Measurements from ENCODE around the gene MRPL36.
A peak's percentile ranks its signal among the peaks of the same experiment; 100 is the strongest.
"Not testable (repeated sequence)": the region's sequence is repeated elsewhere in the genome, so short reads cannot be mapped to it uniquely, and the experiment has no call there.

The MRPL36 gene

DNA sequence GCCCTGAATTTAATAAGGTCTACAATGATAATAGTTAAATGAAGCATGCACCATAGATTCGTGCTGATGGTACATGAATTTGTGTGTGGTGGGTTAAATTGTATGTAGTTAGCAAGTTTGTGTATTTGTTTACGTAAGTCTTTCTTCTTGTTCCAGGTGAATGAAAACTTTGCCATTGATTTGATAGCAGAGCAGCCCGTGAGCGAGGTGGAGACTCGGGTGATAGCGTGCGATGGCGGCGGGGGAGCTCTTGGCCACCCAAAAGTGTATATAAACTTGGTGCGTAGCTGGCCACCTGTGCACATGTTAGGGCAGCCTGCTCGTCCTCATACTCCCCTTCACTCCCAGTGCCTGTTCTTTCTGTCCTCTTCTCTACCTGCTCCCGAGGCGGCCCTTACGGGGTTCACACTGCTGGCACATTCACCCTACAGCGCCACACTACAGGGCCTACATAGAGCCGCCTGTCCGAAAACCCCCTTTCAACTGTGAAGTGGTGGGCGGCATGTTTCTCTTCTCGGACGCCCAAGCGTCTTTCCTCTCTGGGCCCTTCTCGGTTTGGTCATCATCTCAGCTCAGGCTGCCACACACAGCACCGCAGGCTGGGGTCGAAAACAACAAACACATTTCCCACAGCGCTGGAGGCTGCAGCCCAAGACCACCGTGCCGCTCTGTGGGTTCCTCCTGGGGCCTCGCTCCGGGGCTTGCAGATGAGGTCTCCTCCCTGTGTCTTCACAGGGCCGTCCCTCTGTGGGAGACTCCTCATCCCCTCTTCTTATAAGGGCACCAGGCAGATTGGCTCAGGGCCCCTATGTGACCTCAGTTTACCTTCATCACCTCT is 14.8 kb upstream of the MRPL36 start:
- DNase-seq = no peak

DNA sequence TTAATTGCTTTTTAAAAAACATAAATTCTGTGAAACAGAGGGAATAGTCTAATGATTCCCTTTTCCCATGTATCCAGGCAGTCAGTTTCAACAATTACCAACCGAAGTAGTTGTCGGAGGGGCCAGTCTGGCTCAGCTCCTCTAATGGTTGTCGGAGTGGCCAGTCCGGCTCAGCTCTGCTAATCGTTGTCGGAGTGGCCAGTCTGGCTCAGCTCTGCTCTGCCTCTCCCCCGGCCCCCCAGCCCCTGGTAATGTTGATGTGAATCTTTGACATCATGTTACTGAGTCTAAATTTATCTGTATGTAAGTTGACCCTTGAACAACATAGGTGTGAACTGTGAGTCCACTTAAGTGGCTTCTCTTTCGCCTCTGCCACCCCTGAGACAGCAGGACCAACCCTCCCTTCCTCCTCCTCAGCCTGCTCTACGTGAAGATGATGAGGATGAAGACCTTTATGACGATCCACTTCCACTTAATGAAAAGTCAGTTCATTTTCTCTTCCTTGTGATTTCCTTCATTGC is 11.0 kb upstream of the MRPL36 start:
- no peak for DNase-seq

DNA sequence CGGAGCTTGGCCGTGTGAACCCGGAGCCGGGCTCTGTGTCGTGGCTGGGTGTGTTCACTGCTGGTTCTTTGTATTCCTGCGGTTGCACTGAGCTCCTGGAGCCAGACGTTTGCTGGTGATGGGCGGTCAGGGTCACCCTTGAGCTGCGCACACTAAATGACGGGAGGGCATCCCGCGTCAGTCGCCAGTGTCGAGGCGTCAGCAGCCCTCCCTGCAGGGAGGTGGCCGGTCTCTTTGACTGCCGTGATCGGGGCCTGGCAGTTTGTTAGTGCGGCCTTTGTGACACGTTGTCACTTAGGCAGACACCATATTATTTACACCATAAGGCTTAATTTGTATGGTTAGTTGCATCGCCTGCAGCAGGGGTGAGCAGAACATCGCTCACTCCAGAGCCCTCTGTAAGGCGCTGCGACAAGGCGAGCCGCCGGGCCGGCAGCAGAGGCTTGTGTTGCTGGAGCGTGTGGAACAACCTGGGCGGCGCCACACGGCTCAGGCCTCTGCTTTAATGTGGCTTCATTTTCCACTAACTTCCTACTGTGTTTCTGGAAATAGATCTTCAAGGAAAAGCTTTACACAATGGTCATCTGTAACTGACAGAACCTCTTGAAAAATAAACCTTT is 9.9 kb upstream of the MRPL36 start:
- no peak for DNase-seq

DNA sequence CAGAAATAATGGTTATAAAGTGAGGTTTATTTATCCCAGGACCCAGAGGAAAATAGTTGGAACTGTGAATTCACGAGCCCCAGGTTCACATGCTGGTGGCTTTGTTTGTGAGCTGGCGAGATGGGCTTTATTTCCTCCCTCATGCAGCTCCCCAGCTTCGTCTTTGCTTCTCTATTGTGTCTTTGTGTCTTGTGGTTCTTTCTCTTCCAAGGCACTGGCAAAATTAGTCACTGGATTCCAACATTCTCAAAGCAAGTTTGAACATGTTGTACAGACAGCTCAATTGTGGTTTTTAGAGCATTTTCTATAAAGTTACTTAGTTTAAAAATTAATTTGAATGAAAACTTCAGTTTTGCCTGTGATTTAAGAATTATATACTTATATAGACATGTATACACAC is 8.8 kb upstream of the MRPL36 start:
- DNase-seq = no peak

DNA sequence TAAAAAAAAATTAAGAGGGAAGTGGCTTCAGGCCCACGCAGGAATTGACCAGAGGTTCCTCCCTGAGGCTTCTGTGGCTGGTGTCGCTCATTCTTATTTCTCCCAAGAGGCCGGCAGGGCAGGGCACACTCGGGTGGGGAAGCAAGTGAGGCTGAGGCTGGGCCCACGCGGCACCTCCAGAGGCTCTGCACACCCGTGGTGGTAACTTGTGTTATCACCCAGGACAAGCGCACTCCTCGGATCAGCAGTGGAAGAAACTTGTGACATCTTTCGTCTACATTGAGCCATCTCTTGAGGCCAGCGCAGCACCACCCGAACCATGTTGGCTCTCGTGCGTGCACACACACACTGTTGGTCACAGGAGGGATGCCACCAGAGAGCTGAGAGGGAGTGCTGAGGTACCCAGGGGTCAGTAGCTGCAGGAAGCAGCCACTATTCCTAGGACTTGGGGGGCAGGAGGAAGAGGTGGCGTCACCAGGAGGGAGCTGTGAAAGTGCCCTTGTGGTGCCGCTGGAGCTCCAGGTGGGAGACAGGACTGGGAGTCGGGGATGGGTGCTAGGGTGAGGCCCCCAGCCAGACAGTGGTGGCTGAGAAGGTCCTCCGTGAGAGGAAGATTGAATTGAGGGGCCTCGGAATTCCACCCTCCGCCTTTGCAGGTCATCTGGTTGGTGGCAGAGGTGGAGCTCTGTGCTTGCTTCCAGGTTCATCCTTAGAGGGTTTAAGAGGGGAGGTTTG is 8.0 kb upstream of the MRPL36 start:
- DNase-seq = no peak

DNA sequence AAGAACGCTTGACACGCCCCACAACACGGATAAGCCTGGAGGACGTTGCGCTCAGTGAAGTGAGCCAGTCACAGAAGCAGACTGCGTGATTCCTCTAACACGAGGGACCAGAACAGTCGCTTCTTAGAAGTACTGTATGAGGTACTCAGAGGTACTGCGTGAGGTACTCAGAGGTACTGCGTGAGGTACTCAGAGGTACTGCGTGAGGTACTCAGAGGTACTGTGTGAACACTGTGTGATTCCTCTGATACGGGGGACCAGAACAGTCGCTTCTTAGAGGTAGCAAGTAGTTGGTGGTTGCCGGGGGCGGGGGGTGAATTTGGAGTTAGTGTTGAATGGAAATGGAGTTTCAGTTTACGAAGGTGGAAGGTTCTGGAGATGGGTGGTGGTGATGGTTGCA is 7.3 kb upstream of the MRPL36 start:
- DNase-seq = no peak

GRCh38 chr5:1806199-1806598 is 6.6 kb upstream of the MRPL36 start:
- no peak for DNase-seq

DNA sequence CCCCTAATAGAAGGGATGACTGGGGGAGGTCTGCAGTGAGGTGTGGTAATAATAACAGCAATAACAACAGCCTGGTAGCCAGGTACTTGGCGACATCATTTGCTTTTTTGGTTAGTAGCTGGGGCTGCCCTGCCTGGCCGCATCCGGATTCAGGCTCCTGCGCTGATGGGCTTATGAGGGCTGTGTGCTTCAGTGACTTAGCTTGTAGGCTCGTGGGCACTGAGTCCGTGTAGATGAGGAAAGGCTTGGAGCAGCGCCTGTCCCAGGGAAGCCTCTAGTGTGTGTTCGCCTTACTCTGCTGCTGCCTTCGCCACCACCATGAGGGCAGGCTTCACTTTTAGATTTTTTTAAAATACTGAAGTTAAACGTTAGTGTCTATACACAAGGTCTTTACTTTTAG is 6.1 kb upstream of the MRPL36 start:
- no peak for DNase-seq

DNA sequence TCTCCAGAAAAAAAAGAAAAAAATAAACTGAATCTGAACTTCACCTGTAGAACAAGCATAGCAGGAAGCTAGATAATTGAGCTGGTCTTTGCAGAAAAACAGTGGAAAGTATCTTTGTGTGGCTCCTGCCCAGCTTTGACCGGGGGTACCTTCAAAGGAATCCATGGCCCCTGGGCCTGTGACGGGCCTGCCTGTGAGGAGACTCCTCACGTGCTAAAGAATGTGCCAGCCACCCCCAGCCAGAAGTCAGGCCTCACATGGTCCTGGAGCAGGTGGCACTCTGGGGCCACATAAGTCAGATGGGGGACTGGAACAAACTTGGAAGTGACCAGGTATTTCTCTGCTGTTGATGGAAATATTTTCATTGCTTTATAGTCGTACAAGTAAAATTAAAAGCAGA is 5.7 kb upstream of the MRPL36 start:
- DNase-seq = no peak

GRCh38 chr5:1804001-1804690 is 4.5 kb upstream of the MRPL36 start:
- DNase-seq = no peak

DNA sequence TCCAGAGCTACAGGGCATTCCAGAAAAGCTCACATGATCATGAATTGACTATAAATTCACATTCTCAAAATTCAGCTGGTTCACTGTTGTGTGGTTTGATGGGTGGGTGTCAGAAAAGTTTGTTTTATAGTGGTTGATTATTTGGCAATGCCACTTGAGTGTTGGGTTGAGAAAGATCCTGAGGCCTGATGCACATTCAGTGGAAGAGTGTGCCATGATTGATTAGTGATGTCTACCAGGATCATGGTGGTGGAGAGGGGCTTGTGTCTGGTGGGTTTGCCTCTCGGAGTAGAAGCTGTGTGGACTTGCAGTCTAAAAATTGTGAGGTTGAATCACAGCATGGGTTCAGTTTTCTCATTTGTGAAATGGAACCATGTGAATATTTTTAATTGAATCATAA is 3.6 kb upstream of the MRPL36 start:
- DNase-seq = no peak

- DNase-seq = peak in 1 of 2 experiments; percentile 42
Observed at GRCh38 chr5:1801967-1802295, 2.3 kb upstream of the MRPL36 start.

DNA sequence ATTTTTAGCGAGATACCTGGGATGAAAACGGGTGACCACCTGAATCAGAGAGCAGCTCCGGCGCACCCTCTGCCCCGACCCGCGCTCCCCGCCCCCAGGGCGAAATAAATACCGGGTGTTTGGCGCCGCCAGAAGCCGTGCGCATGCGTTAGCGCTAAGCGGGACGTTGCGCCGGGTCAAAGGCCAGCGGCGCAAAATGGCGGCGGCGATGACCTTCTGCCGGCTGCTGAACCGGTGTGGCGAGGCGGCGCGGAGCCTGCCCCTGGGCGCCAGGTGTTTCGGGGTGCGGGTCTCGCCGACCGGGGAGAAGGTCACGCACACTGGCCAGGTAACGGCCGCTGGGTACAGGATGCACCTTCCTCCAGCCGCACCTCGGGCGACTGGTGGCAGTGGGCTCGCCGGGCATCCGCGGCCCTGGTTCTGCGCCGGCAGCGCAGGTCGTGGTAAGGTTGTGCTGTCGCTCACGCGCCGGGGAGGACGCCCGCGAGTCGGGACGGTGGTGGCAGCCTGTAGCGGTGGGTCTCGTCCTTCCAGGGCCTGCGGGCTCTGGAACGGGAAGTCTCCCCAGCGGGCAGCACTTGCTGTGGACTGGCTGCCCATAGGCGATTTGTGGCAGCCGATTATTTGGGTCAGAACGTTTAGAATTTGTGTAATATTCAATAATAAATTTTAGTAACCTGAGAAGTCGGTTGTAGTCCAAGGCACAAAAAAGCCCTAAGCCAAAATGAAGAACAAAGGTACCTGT is 1.8 kb upstream of the MRPL36 start, which contains the start of gene NDUFS6:
Gene NDUFS6 (plus strand): TSS at position 186 of the 745 bp plus-strand sequence. CDS start 11 bp downstream, at position 197.
- peak; percentile 63 to 65 for DNase-seq

- peak; percentile 55 to 58 for DNase-seq
Observed at GRCh38 chr5:1800472-1801221, 1.0 kb upstream of the MRPL36 start.

DNA sequence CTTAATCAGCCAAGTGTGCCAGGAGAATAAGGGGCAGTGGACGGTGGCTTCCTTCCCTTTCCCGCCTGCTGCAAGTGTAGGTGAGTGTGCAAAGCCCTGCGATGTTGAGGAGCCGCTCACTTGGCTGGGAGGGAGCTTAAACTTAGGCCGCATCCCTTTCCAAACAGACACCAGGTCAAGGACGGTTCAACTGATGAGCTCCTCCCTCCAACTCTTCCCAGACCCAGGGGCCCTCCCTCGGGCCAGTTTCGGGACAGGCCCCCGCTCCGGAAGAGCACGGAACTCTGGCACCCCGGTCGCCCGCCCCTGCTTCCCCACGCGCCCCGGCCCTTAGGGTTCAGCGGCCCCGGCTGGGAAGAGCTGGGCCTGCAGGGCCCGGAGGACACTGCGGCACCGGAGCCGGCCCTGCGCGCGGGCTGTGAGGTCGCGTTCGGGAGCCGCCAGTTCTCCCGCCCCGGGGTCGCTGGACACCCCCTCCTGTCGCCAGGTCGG is 481 bp downstream of the MRPL36 start:
- DNase-seq = peak in 1 of 2 experiments; percentile 3

GRCh38 chr5:1798589-1798988 is 1.0 kb downstream of the MRPL36 start:
- not testable (repeated sequence) for DNase-seq

- DNase-seq = no peak
Observed at GRCh38 chr5:1797855-1798254, 1.8 kb downstream of the MRPL36 start.

DNA sequence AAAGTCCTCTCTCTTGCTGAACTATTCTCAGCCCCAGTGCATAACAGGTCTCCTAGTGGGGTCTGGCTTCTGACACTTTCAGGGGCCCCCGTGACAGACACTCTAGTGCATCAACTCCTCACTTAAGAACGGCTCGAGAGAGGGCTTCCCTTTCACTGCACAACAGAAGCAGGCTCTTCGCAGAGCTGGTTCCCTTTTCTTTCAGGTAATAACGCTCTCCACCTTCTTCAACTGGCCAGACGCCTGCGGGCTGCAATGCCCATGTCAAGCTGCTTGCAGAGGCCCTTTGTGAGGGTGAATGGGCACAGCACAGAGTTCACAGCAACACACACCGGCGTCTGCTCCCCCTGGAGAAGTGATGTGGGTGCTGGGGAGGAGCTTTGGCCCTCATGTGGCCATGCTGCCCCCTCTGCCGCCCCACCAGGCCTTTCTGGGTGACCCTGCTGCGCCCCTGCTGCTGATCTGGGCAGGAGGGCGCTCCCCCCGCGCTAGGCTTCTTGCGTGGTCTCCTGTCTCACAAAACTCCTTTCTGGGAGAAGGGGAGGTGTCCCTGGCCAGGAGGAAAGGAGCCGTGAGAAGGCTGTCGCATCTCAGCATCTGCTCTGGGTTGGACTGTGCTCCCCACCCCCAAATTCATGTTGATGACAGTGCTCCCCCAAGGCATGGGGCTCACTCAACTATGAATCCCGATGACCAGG is 2.4 kb downstream of the MRPL36 start:
- DNase-seq = no peak

- DNase-seq = no peak
Observed at GRCh38 chr5:1796371-1797102, 3.1 kb downstream of the MRPL36 start.

GRCh38 chr5:1795931-1796330 is 3.7 kb downstream of the MRPL36 start:
- DNase-seq = no peak
